WTC11 (cell line): ENCODE results near the gene RNF4. TPM values are rescaled to one million over a fixed set of nuclear protein-coding genes. Genes with fewer than 3 reads are reported as not detected.

Source experiments
- ATAC-seq: fragments of 200-7000 bp; cut with Tn5 transposase; 2 replicates; pipeline ENCODE4 v1.10.0; 2021; ENCODE audit warnings: mild to moderate bottlenecking, moderate library complexity
- CTCF ChIA-PET: fragments of 300-600 bp; sonication (Branson Sonifier 250); formaldehyde crosslinking; loops from one replicate; lab custom pipeline; 2021; ENCODE audit warnings: antibody characterized with exemption; lab: Charles Lee
- POLR2A ChIA-PET: fragments of 350-600 bp; sonication (Branson Sonifier 250); formaldehyde crosslinking; loops from one replicate; lab custom pipeline; 2021; ENCODE audit warnings: antibody characterized with exemption; lab: Charles Lee
- DNase-seq: peaks from one replicate; pipeline ENCODE4 v3.0.0; 2021; ENCODE audit warnings: low spot score
- H3K27ac Mint-ChIP-seq: 2 replicates; pipeline ENCODE4 v1.8.0; 2021; ENCODE audit warnings: mixed read lengths
- H3K27me3 Mint-ChIP-seq: 2 replicates; pipeline ENCODE4 v1.8.0; 2021; ENCODE audit warnings: low read depth, mild to moderate bottlenecking, moderate library complexity, mixed read lengths
- H3K36me3 Mint-ChIP-seq: 2 replicates; pipeline ENCODE4 v1.8.0; 2021; ENCODE audit warnings: mixed read lengths
- H3K4me1 Mint-ChIP-seq: 2 replicates; pipeline ENCODE4 v1.8.0; 2022; ENCODE audit warnings: mixed read lengths
- H3K4me3 Mint-ChIP-seq: 2 replicates; pipeline ENCODE4 v1.8.0; 2021; ENCODE audit warnings: mild to moderate bottlenecking, moderate library complexity, mixed read lengths
- H3K9me3 Mint-ChIP-seq: 2 replicates; pipeline ENCODE4 v1.8.0; 2021; ENCODE audit warnings: mixed read lengths
- CREB1 ChIP-seq: sonication (generic); formaldehyde crosslinking; IDR thresholded peaks from 2 replicates; pipeline ENCODE4 v1.8.0; 2023; ENCODE audit warnings: mild to moderate bottlenecking, missing genetic modification reagents
- ELF4 ChIP-seq: sonication (generic); formaldehyde crosslinking; IDR thresholded peaks from 2 replicates; pipeline ENCODE4 v1.8.1; 2022; ENCODE audit warnings: low read depth, mild to moderate bottlenecking, moderate library complexity, missing genetic modification reagents
- HMGA2 ChIP-seq: fragments of 250-450 bp; sonication (Bioruptor Pico); IDR thresholded peaks from 2 replicates; pipeline ENCODE4 v1.4.0; 2021; ENCODE audit warnings: mild to moderate bottlenecking, moderate library complexity
- JAZF1 ChIP-seq: fragments of 250-450 bp; sonication (Bioruptor Pico); IDR thresholded peaks from 2 replicates; pipeline ENCODE4 v1.9.0; 2021; ENCODE audit warnings: moderate library complexity, mild to moderate bottlenecking, inconsistent platforms
- KAT7 ChIP-seq: sonication (generic); formaldehyde crosslinking; IDR thresholded peaks from 2 replicates; pipeline ENCODE4 v1.8.1; 2023; ENCODE audit warnings: missing genetic modification reagents, mild to moderate bottlenecking, borderline replicate concordance
- NR2C2 ChIP-seq: sonication (generic); formaldehyde crosslinking; IDR thresholded peaks from 2 replicates; pipeline ENCODE4 v1.8.0; 2022; ENCODE audit warnings: mild to moderate bottlenecking, missing genetic modification reagents
- OVOL2 ChIP-seq: fragments of 250-450 bp; sonication (Bioruptor Pico); IDR thresholded peaks from 2 replicates; pipeline ENCODE4 v1.9.0; 2021; ENCODE audit warnings: mild to moderate bottlenecking, borderline replicate concordance
- RORB ChIP-seq: fragments of 250-450 bp; sonication (Bioruptor Pico); IDR thresholded peaks from 2 replicates; pipeline ENCODE4 v1.9.0; 2021; ENCODE audit warnings: mild to moderate bottlenecking
- TCF7 ChIP-seq: sonication (generic); formaldehyde crosslinking; IDR thresholded peaks from 2 replicates; pipeline ENCODE4 v1.8.0; 2022; ENCODE audit warnings: mild to moderate bottlenecking, low read depth, missing genetic modification reagents, moderate library complexity
- ZNF121 ChIP-seq: sonication (generic); formaldehyde crosslinking; IDR thresholded peaks from 2 replicates; pipeline ENCODE4 v1.8.0; 2023; ENCODE audit warnings: missing genetic modification reagents
- ZNF219 ChIP-seq: sonication (generic); formaldehyde crosslinking; IDR thresholded peaks from 2 replicates; pipeline ENCODE4 v1.8.0; 2023; ENCODE audit warnings: missing genetic modification reagents, mild to moderate bottlenecking, borderline replicate concordance
- total RNA-seq: library from RNA; stranded (reverse); gene quantifications from 3 replicates; pipeline ENCODE4 v1.2.3, GENCODE V29; 2021
- TF ChIP-seq, protein P1 (sequence below): sonication (generic); formaldehyde crosslinking; IDR thresholded peaks from 2 replicates; pipeline ENCODE4 v1.8.0; 2022; ENCODE audit warnings: missing genetic modification reagents
- TF ChIP-seq, protein P2 (sequence below): fragments of 200-600 bp; IDR thresholded peaks from 2 replicates; pipeline ENCODE4 v1.8.0; 2022; ENCODE audit warnings: antibody characterized with exemption
- TF ChIP-seq, protein P3 (sequence below): sonication (generic); formaldehyde crosslinking; IDR thresholded peaks from 2 replicates; pipeline ENCODE4 v1.8.0; 2022; ENCODE audit warnings: mild to moderate bottlenecking, missing genetic modification reagents
- TF ChIP-seq, protein P4 (sequence below): sonication (generic); formaldehyde crosslinking; conservative IDR thresholded peaks from 2 replicates; pipeline ENCODE4 v1.8.1; 2022; ENCODE audit warnings: mild to moderate bottlenecking, missing genetic modification reagents
- TF ChIP-seq, protein P5 (sequence below): sonication (generic); formaldehyde crosslinking; IDR thresholded peaks from 2 replicates; pipeline ENCODE4 v1.8.1; 2023; ENCODE audit warnings: mild to moderate bottlenecking, missing genetic modification reagents, borderline replicate concordance
- TF ChIP-seq, protein P6 (sequence below): sonication (generic); formaldehyde crosslinking; IDR thresholded peaks from 2 replicates; pipeline ENCODE4 v1.8.1; 2023; ENCODE audit warnings: mild to moderate bottlenecking, moderate library complexity, missing genetic modification reagents
- TF ChIP-seq, protein P7 (sequence below): sonication (generic); formaldehyde crosslinking; IDR thresholded peaks from 2 replicates; pipeline ENCODE4 v1.8.1; 2022; ENCODE audit warnings: low read depth, mild to moderate bottlenecking, moderate library complexity, missing genetic modification reagents, borderline replicate concordance
- TF ChIP-seq, protein P8 (sequence below): sonication (generic); formaldehyde crosslinking; IDR thresholded peaks from 2 replicates; pipeline ENCODE4 v1.8.1; 2023; ENCODE audit warnings: mild to moderate bottlenecking, missing genetic modification reagents, moderate library complexity
- TF ChIP-seq, protein P9 (sequence below): sonication (generic); formaldehyde crosslinking; IDR thresholded peaks from 2 replicates; pipeline ENCODE4 v1.8.1; 2023; ENCODE audit warnings: mild to moderate bottlenecking, missing genetic modification reagents

Gene RNF4
- total RNA-seq, 1 experiment from 2014 or later, result 87.3 TPM

DNA sequence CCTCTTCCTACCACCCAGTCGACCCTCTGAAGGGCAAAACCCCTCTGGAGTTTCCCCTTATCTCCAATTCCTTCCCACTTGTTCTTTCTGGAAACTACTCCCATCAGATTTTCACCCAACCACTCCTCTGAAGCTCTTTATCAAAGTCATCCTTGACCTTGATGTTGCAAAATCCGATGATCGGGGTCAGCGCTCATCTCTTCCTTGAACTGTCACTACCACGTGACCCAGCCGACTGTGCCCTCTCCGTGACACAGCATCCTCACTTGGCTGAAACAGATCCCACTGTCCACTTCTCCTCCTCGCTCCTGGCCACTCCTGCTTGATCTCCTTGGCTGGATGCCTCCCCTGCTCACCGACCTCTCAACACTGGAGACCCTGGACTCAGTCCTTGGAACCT, 49.1 kb upstream of the RNF4 start:
- Mint-ChIP-seq H3K9me3 (no peaks in the 10 kb centered on the region), H3K4me3 (peak overlapping the region; percentile 72), H3K27ac (no peak overlapping the region), H3K36me3 (no peaks in the 10 kb centered on the region), H3K4me1 (peaks cover 35% of the 10 kb centered on the region), H3K27me3 (peaks cover 69% of the 10 kb centered on the region)
- no peak for ATAC-seq
- POLR2A ChIA-PET, result no interaction called here
- TF ChIP-seq CREB1 (no peak), TCF7 (no peak), ELF4 (no peak), KAT7 (CRISPR knock-in tag) (no peak), ZNF219 (CRISPR knock-in tag) (no peak), RORB (no peak), NR2C2 (CRISPR knock-in tag) (no peak), HMGA2 (CRISPR knock-in tag) (no peak), JAZF1 (CRISPR knock-in tag) (no peak), ZNF121 (no peak), OVOL2 (no peak)
- TF ChIP-seq, protein P1, sequence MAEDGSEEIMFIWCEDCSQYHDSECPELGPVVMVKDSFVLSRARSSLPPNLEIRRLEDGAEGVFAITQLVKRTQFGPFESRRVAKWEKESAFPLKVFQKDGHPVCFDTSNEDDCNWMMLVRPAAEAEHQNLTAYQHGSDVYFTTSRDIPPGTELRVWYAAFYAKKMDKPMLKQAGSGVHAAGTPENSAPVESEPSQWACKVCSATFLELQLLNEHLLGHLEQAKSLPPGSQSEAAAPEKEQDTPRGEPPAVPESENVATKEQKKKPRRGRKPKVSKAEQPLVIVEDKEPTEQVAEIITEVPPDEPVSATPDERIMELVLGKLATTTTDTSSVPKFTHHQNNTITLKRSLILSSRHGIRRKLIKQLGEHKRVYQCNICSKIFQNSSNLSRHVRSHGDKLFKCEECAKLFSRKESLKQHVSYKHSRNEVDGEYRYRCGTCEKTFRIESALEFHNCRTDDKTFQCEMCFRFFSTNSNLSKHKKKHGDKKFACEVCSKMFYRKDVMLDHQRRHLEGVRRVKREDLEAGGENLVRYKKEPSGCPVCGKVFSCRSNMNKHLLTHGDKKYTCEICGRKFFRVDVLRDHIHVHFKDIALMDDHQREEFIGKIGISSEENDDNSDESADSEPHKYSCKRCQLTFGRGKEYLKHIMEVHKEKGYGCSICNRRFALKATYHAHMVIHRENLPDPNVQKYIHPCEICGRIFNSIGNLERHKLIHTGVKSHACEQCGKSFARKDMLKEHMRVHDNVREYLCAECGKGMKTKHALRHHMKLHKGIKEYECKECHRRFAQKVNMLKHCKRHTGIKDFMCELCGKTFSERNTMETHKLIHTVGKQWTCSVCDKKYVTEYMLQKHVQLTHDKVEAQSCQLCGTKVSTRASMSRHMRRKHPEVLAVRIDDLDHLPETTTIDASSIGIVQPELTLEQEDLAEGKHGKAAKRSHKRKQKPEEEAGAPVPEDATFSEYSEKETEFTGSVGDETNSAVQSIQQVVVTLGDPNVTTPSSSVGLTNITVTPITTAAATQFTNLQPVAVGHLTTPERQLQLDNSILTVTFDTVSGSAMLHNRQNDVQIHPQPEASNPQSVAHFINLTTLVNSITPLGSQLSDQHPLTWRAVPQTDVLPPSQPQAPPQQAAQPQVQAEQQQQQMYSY (CRISPR knock-in tag), result no peak
- TF ChIP-seq, protein P2, sequence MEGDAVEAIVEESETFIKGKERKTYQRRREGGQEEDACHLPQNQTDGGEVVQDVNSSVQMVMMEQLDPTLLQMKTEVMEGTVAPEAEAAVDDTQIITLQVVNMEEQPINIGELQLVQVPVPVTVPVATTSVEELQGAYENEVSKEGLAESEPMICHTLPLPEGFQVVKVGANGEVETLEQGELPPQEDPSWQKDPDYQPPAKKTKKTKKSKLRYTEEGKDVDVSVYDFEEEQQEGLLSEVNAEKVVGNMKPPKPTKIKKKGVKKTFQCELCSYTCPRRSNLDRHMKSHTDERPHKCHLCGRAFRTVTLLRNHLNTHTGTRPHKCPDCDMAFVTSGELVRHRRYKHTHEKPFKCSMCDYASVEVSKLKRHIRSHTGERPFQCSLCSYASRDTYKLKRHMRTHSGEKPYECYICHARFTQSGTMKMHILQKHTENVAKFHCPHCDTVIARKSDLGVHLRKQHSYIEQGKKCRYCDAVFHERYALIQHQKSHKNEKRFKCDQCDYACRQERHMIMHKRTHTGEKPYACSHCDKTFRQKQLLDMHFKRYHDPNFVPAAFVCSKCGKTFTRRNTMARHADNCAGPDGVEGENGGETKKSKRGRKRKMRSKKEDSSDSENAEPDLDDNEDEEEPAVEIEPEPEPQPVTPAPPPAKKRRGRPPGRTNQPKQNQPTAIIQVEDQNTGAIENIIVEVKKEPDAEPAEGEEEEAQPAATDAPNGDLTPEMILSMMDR, result no peak
- TF ChIP-seq, protein P3, sequence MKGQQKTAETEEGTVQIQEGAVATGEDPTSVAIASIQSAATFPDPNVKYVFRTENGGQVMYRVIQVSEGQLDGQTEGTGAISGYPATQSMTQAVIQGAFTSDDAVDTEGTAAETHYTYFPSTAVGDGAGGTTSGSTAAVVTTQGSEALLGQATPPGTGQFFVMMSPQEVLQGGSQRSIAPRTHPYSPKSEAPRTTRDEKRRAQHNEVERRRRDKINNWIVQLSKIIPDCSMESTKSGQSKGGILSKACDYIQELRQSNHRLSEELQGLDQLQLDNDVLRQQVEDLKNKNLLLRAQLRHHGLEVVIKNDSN (CRISPR knock-in tag), result no peak
- TF ChIP-seq, protein P4, sequence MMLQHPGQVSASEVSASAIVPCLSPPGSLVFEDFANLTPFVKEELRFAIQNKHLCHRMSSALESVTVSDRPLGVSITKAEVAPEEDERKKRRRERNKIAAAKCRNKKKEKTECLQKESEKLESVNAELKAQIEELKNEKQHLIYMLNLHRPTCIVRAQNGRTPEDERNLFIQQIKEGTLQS (CRISPR knock-in tag), result no peak
- TF ChIP-seq, protein P5, sequence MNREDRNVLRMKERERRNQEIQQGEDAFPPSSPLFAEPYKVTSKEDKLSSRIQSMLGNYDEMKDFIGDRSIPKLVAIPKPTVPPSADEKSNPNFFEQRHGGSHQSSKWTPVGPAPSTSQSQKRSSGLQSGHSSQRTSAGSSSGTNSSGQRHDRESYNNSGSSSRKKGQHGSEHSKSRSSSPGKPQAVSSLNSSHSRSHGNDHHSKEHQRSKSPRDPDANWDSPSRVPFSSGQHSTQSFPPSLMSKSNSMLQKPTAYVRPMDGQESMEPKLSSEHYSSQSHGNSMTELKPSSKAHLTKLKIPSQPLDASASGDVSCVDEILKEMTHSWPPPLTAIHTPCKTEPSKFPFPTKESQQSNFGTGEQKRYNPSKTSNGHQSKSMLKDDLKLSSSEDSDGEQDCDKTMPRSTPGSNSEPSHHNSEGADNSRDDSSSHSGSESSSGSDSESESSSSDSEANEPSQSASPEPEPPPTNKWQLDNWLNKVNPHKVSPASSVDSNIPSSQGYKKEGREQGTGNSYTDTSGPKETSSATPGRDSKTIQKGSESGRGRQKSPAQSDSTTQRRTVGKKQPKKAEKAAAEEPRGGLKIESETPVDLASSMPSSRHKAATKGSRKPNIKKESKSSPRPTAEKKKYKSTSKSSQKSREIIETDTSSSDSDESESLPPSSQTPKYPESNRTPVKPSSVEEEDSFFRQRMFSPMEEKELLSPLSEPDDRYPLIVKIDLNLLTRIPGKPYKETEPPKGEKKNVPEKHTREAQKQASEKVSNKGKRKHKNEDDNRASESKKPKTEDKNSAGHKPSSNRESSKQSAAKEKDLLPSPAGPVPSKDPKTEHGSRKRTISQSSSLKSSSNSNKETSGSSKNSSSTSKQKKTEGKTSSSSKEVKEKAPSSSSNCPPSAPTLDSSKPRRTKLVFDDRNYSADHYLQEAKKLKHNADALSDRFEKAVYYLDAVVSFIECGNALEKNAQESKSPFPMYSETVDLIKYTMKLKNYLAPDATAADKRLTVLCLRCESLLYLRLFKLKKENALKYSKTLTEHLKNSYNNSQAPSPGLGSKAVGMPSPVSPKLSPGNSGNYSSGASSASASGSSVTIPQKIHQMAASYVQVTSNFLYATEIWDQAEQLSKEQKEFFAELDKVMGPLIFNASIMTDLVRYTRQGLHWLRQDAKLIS (CRISPR knock-in tag), result no peak
- TF ChIP-seq, protein P6, sequence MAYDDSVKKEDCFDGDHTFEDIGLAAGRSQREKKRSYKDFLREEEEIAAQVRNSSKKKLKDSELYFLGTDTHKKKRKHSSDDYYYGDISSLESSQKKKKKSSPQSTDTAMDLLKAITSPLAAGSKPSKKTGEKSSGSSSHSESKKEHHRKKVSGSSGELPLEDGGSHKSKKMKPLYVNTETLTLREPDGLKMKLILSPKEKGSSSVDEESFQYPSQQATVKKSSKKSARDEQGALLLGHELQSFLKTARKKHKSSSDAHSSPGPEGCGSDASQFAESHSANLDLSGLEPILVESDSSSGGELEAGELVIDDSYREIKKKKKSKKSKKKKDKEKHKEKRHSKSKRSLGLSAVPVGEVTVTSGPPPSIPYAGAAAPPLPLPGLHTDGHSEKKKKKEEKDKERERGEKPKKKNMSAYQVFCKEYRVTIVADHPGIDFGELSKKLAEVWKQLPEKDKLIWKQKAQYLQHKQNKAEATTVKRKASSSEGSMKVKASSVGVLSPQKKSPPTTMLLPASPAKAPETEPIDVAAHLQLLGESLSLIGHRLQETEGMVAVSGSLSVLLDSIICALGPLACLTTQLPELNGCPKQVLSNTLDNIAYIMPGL, result no peak
- TF ChIP-seq, protein P7, sequence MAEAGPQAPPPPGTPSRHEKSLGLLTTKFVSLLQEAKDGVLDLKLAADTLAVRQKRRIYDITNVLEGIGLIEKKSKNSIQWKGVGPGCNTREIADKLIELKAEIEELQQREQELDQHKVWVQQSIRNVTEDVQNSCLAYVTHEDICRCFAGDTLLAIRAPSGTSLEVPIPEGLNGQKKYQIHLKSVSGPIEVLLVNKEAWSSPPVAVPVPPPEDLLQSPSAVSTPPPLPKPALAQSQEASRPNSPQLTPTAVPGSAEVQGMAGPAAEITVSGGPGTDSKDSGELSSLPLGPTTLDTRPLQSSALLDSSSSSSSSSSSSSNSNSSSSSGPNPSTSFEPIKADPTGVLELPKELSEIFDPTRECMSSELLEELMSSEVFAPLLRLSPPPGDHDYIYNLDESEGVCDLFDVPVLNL (CRISPR knock-in tag), result no peak
- TF ChIP-seq, protein P8, sequence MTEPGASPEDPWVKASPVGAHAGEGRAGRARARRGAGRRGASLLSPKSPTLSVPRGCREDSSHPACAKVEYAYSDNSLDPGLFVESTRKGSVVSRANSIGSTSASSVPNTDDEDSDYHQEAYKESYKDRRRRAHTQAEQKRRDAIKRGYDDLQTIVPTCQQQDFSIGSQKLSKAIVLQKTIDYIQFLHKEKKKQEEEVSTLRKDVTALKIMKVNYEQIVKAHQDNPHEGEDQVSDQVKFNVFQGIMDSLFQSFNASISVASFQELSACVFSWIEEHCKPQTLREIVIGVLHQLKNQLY (CRISPR knock-in tag), result no peak
- TF ChIP-seq, protein P9, sequence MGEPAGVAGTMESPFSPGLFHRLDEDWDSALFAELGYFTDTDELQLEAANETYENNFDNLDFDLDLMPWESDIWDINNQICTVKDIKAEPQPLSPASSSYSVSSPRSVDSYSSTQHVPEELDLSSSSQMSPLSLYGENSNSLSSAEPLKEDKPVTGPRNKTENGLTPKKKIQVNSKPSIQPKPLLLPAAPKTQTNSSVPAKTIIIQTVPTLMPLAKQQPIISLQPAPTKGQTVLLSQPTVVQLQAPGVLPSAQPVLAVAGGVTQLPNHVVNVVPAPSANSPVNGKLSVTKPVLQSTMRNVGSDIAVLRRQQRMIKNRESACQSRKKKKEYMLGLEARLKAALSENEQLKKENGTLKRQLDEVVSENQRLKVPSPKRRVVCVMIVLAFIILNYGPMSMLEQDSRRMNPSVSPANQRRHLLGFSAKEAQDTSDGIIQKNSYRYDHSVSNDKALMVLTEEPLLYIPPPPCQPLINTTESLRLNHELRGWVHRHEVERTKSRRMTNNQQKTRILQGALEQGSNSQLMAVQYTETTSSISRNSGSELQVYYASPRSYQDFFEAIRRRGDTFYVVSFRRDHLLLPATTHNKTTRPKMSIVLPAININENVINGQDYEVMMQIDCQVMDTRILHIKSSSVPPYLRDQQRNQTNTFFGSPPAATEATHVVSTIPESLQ, result no peak
- no peak for DNase-seq
- CTCF ChIA-PET, result interaction anchor here (0.6 to 1.7 kb wide), 12 partner anchors 12 to 652 kb away, joined by 3 to 24 read pairs (median 6); partner anchors contain the start of genes HAUS3 and POLN
